Stimulated activated naive CD8-positive, alpha-beta T cell treated with anti-CD3 and anti-CD28 coated beads, Interleukin-15, amount 100 ng/mL, for 72 hours (primary cell): ENCODE data around the gene CCHCR1.
A peak's percentile ranks its signal among the peaks of the same experiment; 100 is the strongest.

Experiments
- ATAC-seq: fragments of 150-1000 bp; cut with Tn5 transposase; 2 replicates; pipeline ENCODE4 v1.10.0; 2021; ENCODE audit warnings: mild to moderate bottlenecking, moderate library complexity
- DNase-seq, 2 donors: peaks; one replicate each; pipeline ENCODE4 v3.0.0; 2021 to 2022
- H3K27ac Mint-ChIP-seq, 2 donors: one replicate each; pipeline ENCODE4 v1.8.0; 2022; ENCODE audit warnings: mild to moderate bottlenecking in 2 of 2, mixed read lengths in 2 of 2, moderate library complexity in 2 of 2
- H3K27me3 Mint-ChIP-seq: one replicate; pipeline ENCODE4 v1.8.0; 2022; ENCODE audit warnings: mixed read lengths
- H3K4me1 Mint-ChIP-seq: one replicate; pipeline ENCODE4 v1.8.0; 2022; ENCODE audit warnings: mild to moderate bottlenecking, mixed read lengths
- H3K4me3 Mint-ChIP-seq, 2 donors: one replicate each; pipeline ENCODE4 v1.8.0; 2022; ENCODE audit warnings: mild to moderate bottlenecking in 2 of 2, mixed read lengths in 2 of 2, moderate library complexity in 1 of 2
- H3K9me3 Mint-ChIP-seq, 2 donors: one replicate each; pipeline ENCODE4 v1.8.0; 2022; ENCODE audit warnings: mixed read lengths in 2 of 2

CCHCR1 gene

GRCh38 chr6:31158863-31159855 lies 1.6 kb upstream of the CCHCR1 start:
- Mint-ChIP-seq H3K27me3 (no peaks in the 10 kb centered on the region), H3K4me1 (peaks cover 76% of the 10 kb centered on the region), H3K4me3 (peak overlapping the region; percentile 94 to 100), H3K9me3 (no peaks in the 10 kb centered on the region), H3K27ac (peak overlapping the region; percentile 87 to 98)
- ATAC-seq (peak; percentile 38), DNase-seq (peak; percentile 17 to 29)

- no peaks in the 10 kb centered on the region for H3K27me3 Mint-ChIP-seq
- ATAC-seq (peak; percentile 93), DNase-seq (peak; percentile 98 to 99)
- H3K4me3 Mint-ChIP-seq: peak within 1 kb of the TSS; percentile 94 to 100
- no peaks in the 10 kb centered on the region for H3K9me3 Mint-ChIP-seq
- H3K27ac Mint-ChIP-seq: peak within 1 kb of the TSS; percentile 89 to 98
- H3K4me1 Mint-ChIP-seq: peaks cover 68% of the 10 kb centered on the region
Measured at GRCh38 chr6:31158140-31158862, 699 bp upstream of the CCHCR1 start, which contains the start of gene TCF19. Gene TCF19 (plus strand): TSS chr6:31158589. CDS start chr6:31159470, 881 bp downstream.

- Mint-ChIP-seq H3K4me3 (peak overlapping the region in 1 of 2 donors; percentile 100), H3K27me3 (no peaks in the 10 kb centered on the region), H3K9me3 (no peaks in the 10 kb centered on the region), H3K27ac (no peak overlapping the region), H3K4me1 (peaks cover 51% of the 10 kb centered on the region)
- DNase-seq (no peak), ATAC-seq (no peak)
Measured at GRCh38 chr6:31156641-31157040, 961 bp downstream of the CCHCR1 start.

- DNase-seq: no peak
- Mint-ChIP-seq H3K27me3 (no peaks in the 10 kb centered on the region), H3K9me3 (no peaks in the 10 kb centered on the region), H3K27ac (no peak overlapping the region), H3K4me3 (no peak overlapping the region), H3K4me1 (peaks cover 30% of the 10 kb centered on the region)
- ATAC-seq: no peak
Measured at GRCh38 chr6:31154436-31154835, 3.2 kb downstream of the CCHCR1 start.

GRCh38 chr6:31152781-31153180 lies 4.8 kb downstream of the CCHCR1 start:
- ATAC-seq (no peak), DNase-seq (no peak)
- Mint-ChIP-seq H3K27ac (no peak overlapping the region), H3K27me3 (no peaks in the 10 kb centered on the region), H3K4me3 (no peak overlapping the region), H3K4me1 (peaks cover 24% of the 10 kb centered on the region), H3K9me3 (no peaks in the 10 kb centered on the region)

- Mint-ChIP-seq H3K27me3 (no peaks in the 10 kb centered on the region), H3K4me3 (no peak overlapping the region), H3K4me1 (peaks cover 8% of the 10 kb centered on the region), H3K27ac (peak overlapping the region in 1 of 2 donors; percentile 44), H3K9me3 (no peaks in the 10 kb centered on the region)
- no peak for DNase-seq
- no peak for ATAC-seq
Measured at GRCh38 chr6:31149827-31150447, 7.7 kb downstream of the CCHCR1 start.

- ATAC-seq (no peak), DNase-seq (no peak)
- no peaks in the 10 kb centered on the region for H3K27me3 Mint-ChIP-seq
- H3K27ac Mint-ChIP-seq: no peak overlapping the region
- no peaks in the 10 kb centered on the region for H3K4me1 Mint-ChIP-seq
- H3K9me3 Mint-ChIP-seq: no peaks in the 10 kb centered on the region
- H3K4me3 Mint-ChIP-seq: no peak overlapping the region
Measured at GRCh38 chr6:31145386-31145785, 12.2 kb downstream of the CCHCR1 start.

- ATAC-seq (no peak), DNase-seq (no peak)
- Mint-ChIP-seq H3K4me1 (no peaks in the 10 kb centered on the region), H3K4me3 (no peak overlapping the region), H3K27ac (no peak overlapping the region), H3K27me3 (no peaks in the 10 kb centered on the region), H3K9me3 (no peaks in the 10 kb centered on the region)
Measured at GRCh38 chr6:31144970-31145340, 12.6 kb downstream of the CCHCR1 start.

- no peaks in the 10 kb centered on the region for H3K27me3 Mint-ChIP-seq
- no peak overlapping the region for H3K27ac Mint-ChIP-seq
- no peak overlapping the region for H3K4me3 Mint-ChIP-seq
- H3K4me1 Mint-ChIP-seq: no peaks in the 10 kb centered on the region
- ATAC-seq (no peak), DNase-seq (no peak)
- no peaks in the 10 kb centered on the region for H3K9me3 Mint-ChIP-seq
Measured at GRCh38 chr6:31144296-31144969, 13.2 kb downstream of the CCHCR1 start.

- Mint-ChIP-seq H3K4me3 (no peak overlapping the region), H3K9me3 (no peaks in the 10 kb centered on the region), H3K27ac (no peak overlapping the region), H3K27me3 (no peaks in the 10 kb centered on the region), H3K4me1 (peaks cover under 1% of the 10 kb centered on the region)
- ATAC-seq (no peak), DNase-seq (no peak)
Measured at GRCh38 chr6:31143148-31143547, 14.5 kb downstream of the CCHCR1 start.

- H3K27ac Mint-ChIP-seq: no peak overlapping the region
Measured at GRCh38 chr6:31142361-31142761, 15.2 kb downstream of the CCHCR1 start.

GRCh38 chr6:31140643-31141042 lies 17.0 kb downstream of the CCHCR1 start:
- Mint-ChIP-seq H3K27ac (no peak overlapping the region), H3K4me3 (no peak overlapping the region), H3K9me3 (no peaks in the 10 kb centered on the region), H3K27me3 (no peaks in the 10 kb centered on the region), H3K4me1 (peaks cover 10% of the 10 kb centered on the region)
- ATAC-seq (no peak), DNase-seq (no peak)

More at GRCh38 chr6:31142361-31142761, 15.2 kb downstream of the CCHCR1 start:
- Mint-ChIP-seq H3K27me3 (no peaks in the 10 kb centered on the region), H3K4me3 (no peak overlapping the region), H3K9me3 (no peaks in the 10 kb centered on the region), H3K4me1 (peaks cover 8% of the 10 kb centered on the region)
- ATAC-seq: no peak
- no peak for DNase-seq

GRCh38 chr6:31139599-31139998 lies 18.0 kb downstream of the CCHCR1 start:
- no peak for ATAC-seq
- H3K4me1 Mint-ChIP-seq: peaks cover 10% of the 10 kb centered on the region
- no peaks in the 10 kb centered on the region for H3K9me3 Mint-ChIP-seq

GRCh38 chr6:31138982-31139381 lies 18.6 kb downstream of the CCHCR1 start, which contains the start of gene PSORS1C2:
Gene PSORS1C2 (minus strand): TSS chr6:31139066. CDS start chr6:31139026, 40 bp downstream.
- Mint-ChIP-seq H3K27me3 (no peaks in the 10 kb centered on the region), H3K4me3 (peak within 1 kb of the TSS in 1 of 2 donors; percentile 20), H3K4me1 (peaks cover 10% of the 10 kb centered on the region), H3K27ac (no peak within 1 kb of the TSS), H3K9me3 (no peaks in the 10 kb centered on the region)
- ATAC-seq (no peak), DNase-seq (no peak)

More at GRCh38 chr6:31139599-31139998, 18.0 kb downstream of the CCHCR1 start:
- Mint-ChIP-seq H3K27me3 (no peaks in the 10 kb centered on the region), H3K4me3 (no peak overlapping the region), H3K27ac (no peak overlapping the region)
- no peak for DNase-seq

GRCh38 chr6:31135710-31136109 lies 21.9 kb downstream of the CCHCR1 start:
- Mint-ChIP-seq H3K4me1 (peaks cover 10% of the 10 kb centered on the region), H3K27me3 (no peaks in the 10 kb centered on the region), H3K4me3 (no peak overlapping the region), H3K9me3 (no peaks in the 10 kb centered on the region), H3K27ac (no peak overlapping the region)
- ATAC-seq (no peak), DNase-seq (no peak)
